BJ (cell line): ENCODE measurements around the gene SCFD2. TPM values are rescaled to one million over a fixed set of nuclear protein-coding genes. Genes with fewer than 3 reads are reported as not detected.

Experiments
- CTCF ChIA-PET: fragments of 350-600 bp; formaldehyde crosslinking; extraction: SDS; loops from one replicate; lab custom pipeline; 2021; ENCODE audit warnings: antibody characterized with exemption, inconsistent platforms; lab: Yijun Ruan, JAX
- POLR2A ChIA-PET: fragments of 300-600 bp; sonication (Branson Sonifier 250); formaldehyde crosslinking; extraction: SDS; loops from one replicate; lab custom pipeline; 2021; ENCODE audit warnings: antibody characterized with exemption; lab: Charles Lee
- DNase-seq: peaks from one replicate; pipeline ENCODE4 v3.0.0-alpha.2; 2011; ENCODE audit warnings: low read depth
- H3K27me3 ChIP-seq: 2 replicates; pipeline ENCODE4 v1.6.0; 2011; ENCODE audit warnings: low read length; ENCODE audit not compliant: control insufficient read depth, insufficient read depth
- H3K36me3 ChIP-seq: 2 replicates; pipeline ENCODE4 v1.5.1; 2011; ENCODE audit warnings: low read length; ENCODE audit not compliant: control insufficient read depth, insufficient read depth
- H3K4me3 ChIP-seq: 2 replicates; pipeline ENCODE4 v1.5.1; 2011; ENCODE audit warnings: low read depth, mild to moderate bottlenecking, control low read depth, low read length
- CTCF ChIP-seq: IDR thresholded peaks from 2 replicates; pipeline ENCODE4 v1.5.1; 2011; ENCODE audit warnings: low read depth, mild to moderate bottlenecking, control low read depth, inconsistent platforms, low read length, moderate library complexity; ENCODE audit not compliant: insufficient read depth
- polyA plus RNA-seq: library from polyadenylated mRNA; depleted of rRNA; stranded (reverse); fragments of >200 nt; gene quantifications from 2 replicates; pipeline ENCODE4 v1.2.3, GENCODE V29; 2011

SCFD2 gene
- polyA plus RNA-seq, 1 experiment, result 17.4 TPM

GRCh38 chr4:53055716-53056403 lies 310.0 kb downstream of the SCFD2 start:
- no peaks in the 10 kb centered on the region for H3K36me3 ChIP-seq
- no peak overlapping the region for H3K4me3 ChIP-seq
- DNase-seq, result no peak
- POLR2A ChIA-PET, result no interaction called here
- no peak for TF ChIP-seq CTCF
- no peaks in the 10 kb centered on the region for H3K27me3 ChIP-seq
- CTCF ChIA-PET, result interaction anchor here (0.9 to 3.6 kb wide), 5 partner anchors 8 to 475 kb away, joined by 3 to 16 read pairs (median 3); no protein-coding TSS in a partner anchor

GRCh38 chr4:53055274-53055673 lies 310.6 kb downstream of the SCFD2 start:
- H3K4me3 ChIP-seq, result no peak overlapping the region
- CTCF ChIA-PET, result interaction anchor here (0.7 to 3.6 kb wide), 4 partner anchors 9 to 1179 kb away, joined by 3 to 16 read pairs (median 3); no protein-coding TSS in a partner anchor
- H3K27me3 ChIP-seq, result no peaks in the 10 kb centered on the region
- POLR2A ChIA-PET, result no interaction called here
- H3K36me3 ChIP-seq, result no peaks in the 10 kb centered on the region
- TF ChIP-seq CTCF, result no peak
- DNase-seq, result peak; percentile 37

GRCh38 chr4:53050361-53050774 lies 315.5 kb downstream of the SCFD2 start:
- DNase-seq, result no peak
- TF ChIP-seq CTCF, result no peak
- POLR2A ChIA-PET, result no interaction called here
- Histone ChIP-seq H3K4me3 (no peak overlapping the region), H3K36me3 (no peaks in the 10 kb centered on the region), H3K27me3 (no peaks in the 10 kb centered on the region)
- CTCF ChIA-PET, result interaction anchor here (1.2 kb wide), 1 partner anchor 35 kb away, joined by 3 read pairs; no protein-coding TSS in a partner anchor

GRCh38 chr4:53049528-53049927 lies 316.3 kb downstream of the SCFD2 start:
- Histone ChIP-seq H3K36me3 (no peaks in the 10 kb centered on the region), H3K27me3 (no peaks in the 10 kb centered on the region), H3K4me3 (no peak overlapping the region)
- ChIA-PET CTCF (interaction anchor here (1.2 kb wide), 1 partner anchor 34 kb away, joined by 3 read pairs; no protein-coding TSS in a partner anchor), POLR2A (no interaction called here)
- no peak for DNase-seq
- TF ChIP-seq CTCF, result no peak

GRCh38 chr4:53044651-53044960 lies 321.3 kb downstream of the SCFD2 start:
- TF ChIP-seq CTCF, result no peak

More at GRCh38 chr4:53044651-53044960, 321.3 kb downstream of the SCFD2 start:
- CTCF ChIA-PET, result interaction anchor here (2.8 kb wide), 1 partner anchor 10 kb away, joined by 16 read pairs; no protein-coding TSS in a partner anchor
- no peak overlapping the region for H3K4me3 ChIP-seq
- no peaks in the 10 kb centered on the region for H3K36me3 ChIP-seq
- POLR2A ChIA-PET, result interaction anchor here (0.7 kb wide), 1 partner anchor 973 kb away, joined by 8 read pairs; no protein-coding TSS in a partner anchor
- no peaks in the 10 kb centered on the region for H3K27me3 ChIP-seq
- no peak for DNase-seq
